ENCODE measurements around the gene MYH14. TPM values are rescaled to one million over a fixed set of nuclear protein-coding genes. Genes with fewer than 3 reads are reported as not detected.

The MYH14 gene
- polyA plus RNA-seq, 1 experiment = not detected

- Histone ChIP-seq H3K36me3 (ENCODE audit: control insufficient read depth, insufficient read depth, low read length) (no peaks in the 10 kb centered on the region), H3K4me3 (ENCODE audit: low read depth, low read length) (no peak overlapping the region), H3K27me3 (ENCODE audit: control insufficient read depth, insufficient read depth, low read length) (no peaks in the 10 kb centered on the region)
- ChIA-PET POLR2A (no interaction called here), CTCF (no interaction called here)
- DNase-seq (ENCODE audit: low read depth) = no peak
- no peak for TF ChIP-seq CTCF (IDR thresholded peaks at IDR 0.05; ENCODE audit: insufficient read depth, low read depth, low read length)
Observed at GRCh38 chr19:50269653-50270052, 66.2 kb downstream of the MYH14 start.

- no peak for TF ChIP-seq CTCF (IDR thresholded peaks at IDR 0.05; ENCODE audit: insufficient read depth, low read depth, low read length)
- POLR2A ChIA-PET = no interaction called here
- CTCF ChIA-PET = no interaction called here
- Histone ChIP-seq H3K4me3 (ENCODE audit: low read depth, low read length) (no peak overlapping the region), H3K27me3 (ENCODE audit: control insufficient read depth, insufficient read depth, low read length) (no peaks in the 10 kb centered on the region), H3K36me3 (ENCODE audit: control insufficient read depth, insufficient read depth, low read length) (no peaks in the 10 kb centered on the region)
- no peak for DNase-seq (ENCODE audit: low read depth)
Observed at GRCh38 chr19:50272263-50272897, 69.0 kb downstream of the MYH14 start.

GRCh38 chr19:50273821-50274220 lies 70.4 kb downstream of the MYH14 start:
- ChIA-PET POLR2A (no interaction called here), CTCF (no interaction called here)
- TF ChIP-seq CTCF (IDR thresholded peaks at IDR 0.05; ENCODE audit: insufficient read depth, low read depth, low read length) = no peak
- no peaks in the 10 kb centered on the region for H3K27me3 ChIP-seq (ENCODE audit: control insufficient read depth, insufficient read depth, low read length)
- H3K4me3 ChIP-seq (ENCODE audit: low read depth, low read length) = no peak overlapping the region
- H3K36me3 ChIP-seq (ENCODE audit: control insufficient read depth, insufficient read depth, low read length) = no peaks in the 10 kb centered on the region
- no peak for DNase-seq (ENCODE audit: low read depth)

- no peak for TF ChIP-seq CTCF (IDR thresholded peaks at IDR 0.05; ENCODE audit: insufficient read depth, low read depth, low read length)
- POLR2A ChIA-PET = no interaction called here
- Histone ChIP-seq H3K4me3 (ENCODE audit: low read depth, low read length) (no peak overlapping the region), H3K27me3 (ENCODE audit: control insufficient read depth, insufficient read depth, low read length) (no peaks in the 10 kb centered on the region), H3K36me3 (ENCODE audit: control insufficient read depth, insufficient read depth, low read length) (no peaks in the 10 kb centered on the region)
- no peak for DNase-seq (ENCODE audit: low read depth)
- CTCF ChIA-PET = interaction anchor here (0.5 kb wide), 1 partner anchor 43 kb away, joined by 3 read pairs; no protein-coding TSS in a partner anchor
Observed at GRCh38 chr19:50275577-50276368, 72.4 kb downstream of the MYH14 start.

GRCh38 chr19:50276370-50277063 lies 73.1 kb downstream of the MYH14 start:
- H3K36me3 ChIP-seq (ENCODE audit: control insufficient read depth, insufficient read depth, low read length) = no peaks in the 10 kb centered on the region
- no peak for DNase-seq (ENCODE audit: low read depth)
- H3K27me3 ChIP-seq (ENCODE audit: control insufficient read depth, insufficient read depth, low read length) = no peaks in the 10 kb centered on the region
- ChIA-PET POLR2A (no interaction called here), CTCF (no interaction called here)
- no peak for TF ChIP-seq CTCF (IDR thresholded peaks at IDR 0.05; ENCODE audit: insufficient read depth, low read depth, low read length)
- H3K4me3 ChIP-seq (ENCODE audit: low read depth, low read length) = no peak overlapping the region

All from BJ (cell line).